GM23338 (cell line): Measurements from ENCODE around the gene LPCAT3. TPM values are rescaled to one million over a fixed set of nuclear protein-coding genes. Genes with fewer than 3 reads are reported as not detected.

Experiments
- ATAC-seq: fragments of 200-7000 bp; cut with Tn5 transposase; 3 replicates; pipeline ENCODE4 v1.9.1; 2020
- DNase-seq: peaks from one replicate; pipeline ENCODE4 v3.0.0-alpha.2; 2015; ENCODE audit warnings: low spot score
- H2AFZ ChIP-seq: fragments of 200-600 bp; sonication (generic); 2 replicates; pipeline ENCODE4 v1.8.0; 2016; ENCODE audit warnings: antibody characterized with exemption, mild to moderate bottlenecking, moderate library complexity
- H3F3A ChIP-seq: fragments of 200-600 bp; sonication (generic); replicated peaks from 2 replicates; pipeline ENCODE4 v1.8.0; 2017; ENCODE audit warnings: antibody characterized with exemption, mixed run types, low read depth
- H3K27ac ChIP-seq: fragments of 200-600 bp; sonication (generic); 2 replicates; pipeline ENCODE4 v1.6.1; 2016; ENCODE audit warnings: low read depth
- H3K27me3 ChIP-seq: fragments of 200-600 bp; sonication (generic); 2 replicates; pipeline ENCODE4 v1.8.0; 2016; ENCODE audit warnings: mild to moderate bottlenecking, mixed run types, moderate library complexity; ENCODE audit not compliant: insufficient read depth
- H3K36me3 ChIP-seq: fragments of 200-600 bp; sonication (generic); 2 replicates; pipeline ENCODE4 v1.8.0; 2016; ENCODE audit warnings: mild to moderate bottlenecking; ENCODE audit not compliant: insufficient read depth
- H3K4me1 ChIP-seq: fragments of 200-600 bp; sonication (generic); 2 replicates; pipeline ENCODE4 v1.8.0; 2016; ENCODE audit warnings: mild to moderate bottlenecking, moderate library complexity; ENCODE audit not compliant: insufficient read depth
- H3K4me2 ChIP-seq: fragments of 200-600 bp; sonication (generic); 2 replicates; pipeline ENCODE4 v1.7.1; 2017; ENCODE audit warnings: mixed run types
- H3K4me3 ChIP-seq: fragments of 200-600 bp; sonication (generic); 2 replicates; pipeline ENCODE4 v1.6.1; 2016; ENCODE audit warnings: mixed run types
- H3K79me2 ChIP-seq: fragments of 200-600 bp; sonication (generic); replicated peaks from 2 replicates; pipeline ENCODE4 v1.8.0; 2017; ENCODE audit warnings: mild to moderate bottlenecking; ENCODE audit not compliant: insufficient read depth
- H3K9me2 ChIP-seq: fragments of 200-600 bp; sonication (generic); 2 replicates; pipeline ENCODE4 v1.8.0; 2017; ENCODE audit not compliant: insufficient read depth
- H4K20me1 ChIP-seq: fragments of 200-600 bp; sonication (generic); replicated peaks from 2 replicates; pipeline ENCODE4 v1.8.0; 2017; ENCODE audit warnings: mild to moderate bottlenecking; ENCODE audit not compliant: insufficient read depth
- H3K27ac Mint-ChIP-seq: 2 replicates; pipeline ENCODE4 v1.8.0; 2020; ENCODE audit warnings: inconsistent platforms, mild to moderate bottlenecking, moderate library complexity, mixed read lengths
- H3K27me3 Mint-ChIP-seq: 3 replicates; pipeline ENCODE4 v1.8.0; 2022; ENCODE audit warnings: low read depth, mild to moderate bottlenecking, moderate library complexity, mixed read lengths, inconsistent platforms; ENCODE audit not compliant: insufficient read depth, poor library complexity
- H3K36me3 Mint-ChIP-seq: 3 replicates; pipeline ENCODE4 v1.8.0; 2021; ENCODE audit warnings: low read depth, mild to moderate bottlenecking, inconsistent platforms, moderate library complexity, mixed read lengths
- H3K4me1 Mint-ChIP-seq: 3 replicates; pipeline ENCODE4 v1.8.0; 2020; ENCODE audit warnings: mild to moderate bottlenecking, inconsistent platforms, mixed read lengths
- H3K4me3 Mint-ChIP-seq: 3 replicates; pipeline ENCODE4 v1.8.0; 2021; ENCODE audit warnings: moderate library complexity, mild to moderate bottlenecking, inconsistent platforms, mixed read lengths
- H3K9me3 Mint-ChIP-seq: 3 replicates; pipeline ENCODE4 v1.8.0; 2020; ENCODE audit warnings: moderate library complexity, mild to moderate bottlenecking, inconsistent platforms, mixed read lengths
- CREB1 ChIP-seq: fragments of 250-450 bp; sonication (Bioruptor Pico); IDR thresholded peaks from 2 replicates; pipeline ENCODE4 v1.5.0; 2020; ENCODE audit warnings: low read depth, mild to moderate bottlenecking, moderate library complexity
- CTCF ChIP-seq, 2 experiments: fragments of 200-600 bp in 1 of 2; sonication (generic) in 1 of 2; conservative IDR thresholded peaks; 2 replicates each; pipeline versions ENCODE4 v1.5.1 to v1.6.1; 2016 to 2017; ENCODE audit warnings: antibody characterized with exemption in 2 of 2, low read depth in 2 of 2, mild to moderate bottlenecking in 2 of 2, moderate library complexity in 1 of 2
- ETS1 ChIP-seq: IDR thresholded peaks from 2 replicates; pipeline ENCODE4 v1.6.1; 2016; ENCODE audit warnings: antibody characterized with exemption
- EZH2 ChIP-seq: fragments of 200-600 bp; sonication (generic); IDR thresholded peaks from one replicate; pipeline ENCODE4 v1.8.0; 2017; ENCODE audit warnings: antibody characterized with exemption, mild to moderate bottlenecking, low read depth; ENCODE audit not compliant: unreplicated experiment
- EZH2phosphoT487 ChIP-seq: fragments of 200-600 bp; sonication (generic); IDR thresholded peaks from one replicate; pipeline ENCODE4 v1.8.1; 2018; ENCODE audit warnings: antibody characterized with exemption; ENCODE audit not compliant: unreplicated experiment
- JUNB ChIP-seq: IDR thresholded peaks from one replicate; pipeline ENCODE4 v1.6.1; 2016; ENCODE audit warnings: antibody characterized with exemption; ENCODE audit not compliant: unreplicated experiment
- NANOG ChIP-seq: IDR thresholded peaks from 2 replicates; pipeline ENCODE4 v1.6.1; 2016; ENCODE audit warnings: antibody characterized with exemption, borderline replicate concordance
- POLR2AphosphoS5 ChIP-seq: IDR thresholded peaks from 2 replicates; pipeline ENCODE4 v1.6.1; 2016; ENCODE audit warnings: antibody characterized with exemption, low read depth
- REST ChIP-seq: IDR thresholded peaks from one replicate; pipeline ENCODE4 v1.6.1; 2018; ENCODE audit warnings: antibody characterized with exemption; ENCODE audit not compliant: unreplicated experiment
- STAT1 ChIP-seq: IDR thresholded peaks from one replicate; pipeline ENCODE4 v1.6.1; 2016; ENCODE audit warnings: antibody characterized with exemption; ENCODE audit not compliant: unreplicated experiment
- ZNF114 ChIP-seq: fragments of 250-450 bp; sonication (Bioruptor Pico); IDR thresholded peaks from 2 replicates; pipeline ENCODE4 v1.5.0; 2020; ENCODE audit warnings: mild to moderate bottlenecking, moderate library complexity
- ZNF331 ChIP-seq: fragments of 250-450 bp; sonication (Bioruptor Pico); IDR thresholded peaks from 2 replicates; pipeline ENCODE4 v1.5.0; 2020; ENCODE audit warnings: low read depth, mild to moderate bottlenecking, moderate library complexity
- ZNF462 ChIP-seq: fragments of 250-450 bp; sonication (Bioruptor Pico); IDR thresholded peaks from 2 replicates; pipeline ENCODE4 v1.5.0; 2020; ENCODE audit warnings: mild to moderate bottlenecking, moderate library complexity
- polyA plus RNA-seq: library from polyadenylated mRNA; unstranded; fragments of >200 nt; fragmentation: Nextera tagmentation; extraction: Ambion mirVana; gene quantifications from 2 replicates; pipeline ENCODE4 v1.2.1, GENCODE V29; 2016
- total RNA-seq: library from RNA; depleted of rRNA; stranded (reverse); fragments of >200 nt; shearing (Covaris generic); gene quantifications from 2 replicates; pipeline ENCODE4 v1.2.3, GENCODE V29; 2014

LPCAT3 gene
- total and polyA plus RNA-seq, 2 experiments from 2014 or later = 21.4 to 51.5 TPM

GRCh38 chr12:6980740-6981139, 37.5 kb downstream of the LPCAT3 start:
- peaks cover 25% of the 10 kb centered on the region for H3K4me1 Mint-ChIP-seq
- H3K9me3 Mint-ChIP-seq = no peaks in the 10 kb centered on the region
- Histone ChIP-seq H2AFZ (no peak overlapping the region), H3K9me2 (no peaks in the 10 kb centered on the region), H3K4me2 (no peak overlapping the region), H3K27ac (no peak overlapping the region), H3K36me3 (peaks cover 12% of the 10 kb centered on the region; the same call in 1 of the 2 replicates), H4K20me1 (peaks cover 10% of the 10 kb centered on the region), H3K79me2 (no peaks in the 10 kb centered on the region), H3K4me3 (no peak overlapping the region), H3F3A (peaks cover 16% of the 10 kb centered on the region), H3K4me1 (no peaks in the 10 kb centered on the region; the same call in 1 of the 2 replicates), H3K27me3 (no peaks in the 10 kb centered on the region)
- H3K27me3 Mint-ChIP-seq = peaks cover 7% of the 10 kb centered on the region
- no peak for ATAC-seq
- DNase-seq = no peak
- peaks cover 61% of the 10 kb centered on the region for H3K36me3 Mint-ChIP-seq
- H3K27ac Mint-ChIP-seq = no peak overlapping the region
- no peak for TF ChIP-seq STAT1
- TF ChIP-seq EZH2 = no peak
- TF ChIP-seq JUNB = no peak
- no peak for TF ChIP-seq POLR2AphosphoS5
- no peak for TF ChIP-seq REST
- no peak for TF ChIP-seq ZNF114
- no peak for TF ChIP-seq ZNF331
- TF ChIP-seq NANOG = no peak
- no peak for TF ChIP-seq EZH2phosphoT487
- no peak for TF ChIP-seq CTCF (conservative IDR thresholded peaks at IDR 0.05; ENCODE audit: low read depth in 2 of 2)
- TF ChIP-seq ETS1 = no peak
- no peak for TF ChIP-seq CREB1
- TF ChIP-seq ZNF462 = no peak
- H3K4me3 Mint-ChIP-seq = no peak overlapping the region
